Right atrium auricular region (tissue), 2 donors: ENCODE measurements around the gene VPS18. TPM values are rescaled to one million over a fixed set of nuclear protein-coding genes. Genes with fewer than 3 reads are reported as not detected.

ENCODE experiments used
- DNase-seq: peaks from one replicate; pipeline ENCODE4 v3.0.0-alpha.2; 2019; ENCODE audit warnings: low spot score
- H3K27ac ChIP-seq, 2 donors: fragments of 200-600 bp; sonication (generic); 1 replicate in 1 of 2; 2 replicates in 1 of 2; pipeline ENCODE4 v1.5.1; 2016 to 2019
- H3K27me3 ChIP-seq, 2 donors: fragments of 200-600 bp; sonication (generic); one replicate each; pipeline versions ENCODE4 v1.5.1 to v1.6.0; 2017 to 2019
- H3K36me3 ChIP-seq: fragments of 200-600 bp; sonication (generic); one replicate; pipeline ENCODE4 v1.5.1; 2016
- H3K4me1 ChIP-seq, 2 donors: fragments of 200-600 bp; sonication (generic); one replicate each; pipeline versions ENCODE4 v1.5.1 to v1.6.0; 2017 to 2019
- H3K4me3 ChIP-seq, 2 donors: fragments of 200-600 bp; sonication (generic); 1 replicate in 1 of 2; 2 replicates in 1 of 2; pipeline ENCODE4 v1.5.1; 2017 to 2019; ENCODE audit warnings: mild to moderate bottlenecking in 1 of 2, moderate library complexity in 1 of 2
- H3K9me3 ChIP-seq, 2 donors: fragments of 200-600 bp; sonication (generic); one replicate each; pipeline ENCODE4 v1.5.1; 2019
- CTCF ChIP-seq, 2 donors: fragments of 200-600 bp; sonication (generic); IDR thresholded peaks; one replicate each; pipeline ENCODE4 v1.5.1; 2019; ENCODE audit warnings: antibody characterized with exemption in 2 of 2
- total RNA-seq, 2 donors: library from RNA; depleted of rRNA; stranded (reverse); fragments of >200 nt; gene quantifications; one replicate each; pipeline ENCODE4 v1.1.0, GENCODE V29; 2016

Gene VPS18
- total RNA-seq, 2 donors from 2014 or later, result 18.1 to 26.1 TPM

GRCh38 chr15:40911693-40912092 lies 17.4 kb downstream of the VPS18 start:
- TF ChIP-seq CTCF (IDR thresholded peaks at IDR 0.05), result no peak
- H3K36me3 ChIP-seq, result no peaks in the 10 kb centered on the region
- no peak for DNase-seq
- H3K4me1 ChIP-seq, result peaks cover 0 to 31% of the 10 kb centered on the region in 2 donors
- no peaks in the 10 kb centered on the region for H3K27me3 ChIP-seq
- H3K9me3 ChIP-seq, result no peaks in the 10 kb centered on the region
- H3K27ac ChIP-seq, result no peak overlapping the region
- H3K4me3 ChIP-seq, result no peak overlapping the region

GRCh38 chr15:40912478-40912877 lies 18.2 kb downstream of the VPS18 start:
- Histone ChIP-seq H3K4me1 (peaks cover 0 to 23% of the 10 kb centered on the region in 2 donors), H3K36me3 (no peaks in the 10 kb centered on the region), H3K9me3 (no peaks in the 10 kb centered on the region), H3K4me3 (no peak overlapping the region), H3K27me3 (no peaks in the 10 kb centered on the region), H3K27ac (no peak overlapping the region)
- no peak for DNase-seq
- TF ChIP-seq CTCF (IDR thresholded peaks at IDR 0.05), result no peak

- no peaks in the 10 kb centered on the region for H3K27me3 ChIP-seq
- H3K36me3 ChIP-seq, result no peaks in the 10 kb centered on the region
- H3K4me3 ChIP-seq, result no peak overlapping the region
- no peak for TF ChIP-seq CTCF (IDR thresholded peaks at IDR 0.05)
- peaks cover 0 to 15% of the 10 kb centered on the region in 2 donors for H3K4me1 ChIP-seq
- no peak for DNase-seq
- no peak overlapping the region for H3K27ac ChIP-seq
- H3K9me3 ChIP-seq, result no peaks in the 10 kb centered on the region
Observed at GRCh38 chr15:40914013-40914412, 19.8 kb downstream of the VPS18 start.

- TF ChIP-seq CTCF (IDR thresholded peaks at IDR 0.05), result no peak
- Histone ChIP-seq H3K4me3 (no peak overlapping the region), H3K27ac (peak overlapping the region in 1 of 2 donors; percentile 23), H3K27me3 (no peaks in the 10 kb centered on the region), H3K4me1 (peaks cover 0 to 11% of the 10 kb centered on the region in 2 donors), H3K9me3 (no peaks in the 10 kb centered on the region), H3K36me3 (no peaks in the 10 kb centered on the region)
- DNase-seq, result no peak
Observed at GRCh38 chr15:40914486-40914885, 20.2 kb downstream of the VPS18 start.

- peak overlapping the region; percentile 23 to 51 for H3K27ac ChIP-seq
- H3K4me1 ChIP-seq, result peaks cover 0 to 4% of the 10 kb centered on the region in 2 donors
- TF ChIP-seq CTCF (IDR thresholded peaks at IDR 0.05), result no peak
- H3K9me3 ChIP-seq, result no peaks in the 10 kb centered on the region
- H3K36me3 ChIP-seq, result no peaks in the 10 kb centered on the region
- no peak for DNase-seq
- H3K27me3 ChIP-seq, result no peaks in the 10 kb centered on the region
- H3K4me3 ChIP-seq, result no peak overlapping the region
Observed at GRCh38 chr15:40915116-40915661, 20.9 kb downstream of the VPS18 start.

- no peak for DNase-seq
- H3K27ac ChIP-seq, result peak overlapping the region in 1 of 2 donors; percentile 51
Observed at GRCh38 chr15:40915679-40916078, 21.4 kb downstream of the VPS18 start.

More at GRCh38 chr15:40915679-40916078, 21.4 kb downstream of the VPS18 start:
- Histone ChIP-seq H3K27me3 (no peaks in the 10 kb centered on the region), H3K4me1 (peaks cover 0 to 3% of the 10 kb centered on the region in 2 donors), H3K9me3 (no peaks in the 10 kb centered on the region), H3K4me3 (no peak overlapping the region), H3K36me3 (no peaks in the 10 kb centered on the region)
- no peak for TF ChIP-seq CTCF (IDR thresholded peaks at IDR 0.05)
